DOHH2 (cell line): ENCODE measurements around the gene FNDC3B.

Source experiments
- EZH2phosphoT487 ChIP-seq: fragments of 200-600 bp; sonication (generic); IDR thresholded peaks from 2 replicates; pipeline ENCODE4 v1.6.1; 2017; ENCODE audit warnings: borderline replicate concordance, mild to moderate bottlenecking, antibody characterized with exemption, low read length, moderate library complexity, mixed read lengths
- TF ChIP-seq, protein P1 (sequence below): fragments of 200-600 bp; sonication (generic); IDR thresholded peaks from one replicate; pipeline ENCODE4 v1.5.1; 2014; ENCODE audit warnings: antibody characterized with exemption, mild to moderate bottlenecking, low read depth, low read length; ENCODE audit not compliant: poor library complexity, severe bottlenecking

- TF ChIP-seq, protein P1, sequence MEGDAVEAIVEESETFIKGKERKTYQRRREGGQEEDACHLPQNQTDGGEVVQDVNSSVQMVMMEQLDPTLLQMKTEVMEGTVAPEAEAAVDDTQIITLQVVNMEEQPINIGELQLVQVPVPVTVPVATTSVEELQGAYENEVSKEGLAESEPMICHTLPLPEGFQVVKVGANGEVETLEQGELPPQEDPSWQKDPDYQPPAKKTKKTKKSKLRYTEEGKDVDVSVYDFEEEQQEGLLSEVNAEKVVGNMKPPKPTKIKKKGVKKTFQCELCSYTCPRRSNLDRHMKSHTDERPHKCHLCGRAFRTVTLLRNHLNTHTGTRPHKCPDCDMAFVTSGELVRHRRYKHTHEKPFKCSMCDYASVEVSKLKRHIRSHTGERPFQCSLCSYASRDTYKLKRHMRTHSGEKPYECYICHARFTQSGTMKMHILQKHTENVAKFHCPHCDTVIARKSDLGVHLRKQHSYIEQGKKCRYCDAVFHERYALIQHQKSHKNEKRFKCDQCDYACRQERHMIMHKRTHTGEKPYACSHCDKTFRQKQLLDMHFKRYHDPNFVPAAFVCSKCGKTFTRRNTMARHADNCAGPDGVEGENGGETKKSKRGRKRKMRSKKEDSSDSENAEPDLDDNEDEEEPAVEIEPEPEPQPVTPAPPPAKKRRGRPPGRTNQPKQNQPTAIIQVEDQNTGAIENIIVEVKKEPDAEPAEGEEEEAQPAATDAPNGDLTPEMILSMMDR = no peak
- no peak for TF ChIP-seq EZH2phosphoT487
These were observed 85.7 kb downstream of the FNDC3B start for GRCh38 chr3:172125053-172125452.
